HG02981 (cell line): ENCODE measurements around the gene TP53AIP1.

ENCODE experiments used
- ATAC-seq: cut with Tn5 transposase; IDR thresholded peaks from one replicate; pipeline ENCODE4 v1.9.1; 2021; ENCODE audit warnings: mild to moderate bottlenecking, moderate library complexity; ENCODE audit not compliant: unreplicated experiment

TP53AIP1 gene

GRCh38 chr11:128908391-128909246 is 34.1 kb downstream of the TP53AIP1 start:
- no peak for ATAC-seq

- ATAC-seq, result no peak
Measured at GRCh38 chr11:128907585-128907984, 35.1 kb downstream of the TP53AIP1 start.

GRCh38 chr11:128906185-128907050 is 36.3 kb downstream of the TP53AIP1 start:
- no peak for ATAC-seq

- peak; percentile 51 for ATAC-seq
Measured at GRCh38 chr11:128905345-128906184, 37.1 kb downstream of the TP53AIP1 start.

GRCh38 chr11:128904656-128905344 is 37.9 kb downstream of the TP53AIP1 start:
- ATAC-seq, result peak; percentile 37

- ATAC-seq, result no peak
Measured at GRCh38 chr11:128904303-128904655, 38.4 kb downstream of the TP53AIP1 start.

GRCh38 chr11:128903248-128904061 is 39.2 kb downstream of the TP53AIP1 start:
- no peak for ATAC-seq

- ATAC-seq, result no peak
Measured at GRCh38 chr11:128902515-128903066, 40.1 kb downstream of the TP53AIP1 start.

GRCh38 chr11:128901653-128902514 is 40.8 kb downstream of the TP53AIP1 start:
- no peak for ATAC-seq

GRCh38 chr11:128900468-128900867 is 42.2 kb downstream of the TP53AIP1 start:
- ATAC-seq, result no peak

GRCh38 chr11:128898580-128899344 is 43.9 kb downstream of the TP53AIP1 start:
- ATAC-seq, result no peak

GRCh38 chr11:128897826-128898225 is 44.8 kb downstream of the TP53AIP1 start:
- ATAC-seq, result no peak

- no peak for ATAC-seq
Measured at GRCh38 chr11:128896356-128896755, 46.3 kb downstream of the TP53AIP1 start.

- no peak for ATAC-seq
Measured at GRCh38 chr11:128895526-128895925, 47.1 kb downstream of the TP53AIP1 start.

GRCh38 chr11:128894685-128895084 is 48.0 kb downstream of the TP53AIP1 start:
- ATAC-seq, result no peak

- ATAC-seq, result no peak
Measured at GRCh38 chr11:128894286-128894681, 48.4 kb downstream of the TP53AIP1 start.

GRCh38 chr11:128893578-128894285 is 48.9 kb downstream of the TP53AIP1 start:
- ATAC-seq, result peak; percentile 60
